Hindlimb muscle (tissue), 1 donor: ENCODE results near the gene SLC22A23. TPM values are rescaled to one million over a fixed set of nuclear protein-coding genes. Genes with fewer than 3 reads are reported as not detected.
"Not testable (repeated sequence)": the region's sequence is repeated elsewhere in the genome, so short reads cannot be mapped to it uniquely, and the experiment has no call there.

Source experiments
- DNase-seq: peaks from one replicate; pipeline ENCODE4 v3.0.0-alpha.2; 2013
- polyA plus RNA-seq: library from polyadenylated mRNA; unstranded; fragments of 120-200 nt; gene quantifications from one replicate; pipeline ENCODE4 v1.2.1, GENCODE V29; 2013; ENCODE audit not compliant: insufficient read length

SLC22A23 gene
- polyA plus RNA-seq, 1 donor: 3.5 TPM

- no peak for DNase-seq
Observed at GRCh38 chr6:3384241-3385143, 72.4 kb downstream of the SLC22A23 start.

GRCh38 chr6:3383525-3383924, 73.3 kb downstream of the SLC22A23 start:
- no peak for DNase-seq

- no peak for DNase-seq
Observed at GRCh38 chr6:3382326-3383279, 74.2 kb downstream of the SLC22A23 start.

GRCh38 chr6:3381233-3381921, 75.5 kb downstream of the SLC22A23 start:
- DNase-seq: peak; percentile 78

GRCh38 chr6:3380344-3381232, 76.3 kb downstream of the SLC22A23 start:
- no peak for DNase-seq

GRCh38 chr6:3379482-3380060, 77.3 kb downstream of the SLC22A23 start:
- no peak for DNase-seq

GRCh38 chr6:3378808-3379207, 78.0 kb downstream of the SLC22A23 start:
- DNase-seq: not testable (repeated sequence)

- DNase-seq: not testable (repeated sequence)
Observed at GRCh38 chr6:3378398-3378782, 78.5 kb downstream of the SLC22A23 start.

GRCh38 chr6:3377536-3378397, 79.1 kb downstream of the SLC22A23 start:
- no peak for DNase-seq

- no peak for DNase-seq
Observed at GRCh38 chr6:3376893-3377535, 79.8 kb downstream of the SLC22A23 start.

- DNase-seq: no peak
Observed at GRCh38 chr6:3376064-3376463, 80.8 kb downstream of the SLC22A23 start.

GRCh38 chr6:3373597-3374203, 83.2 kb downstream of the SLC22A23 start:
- no peak for DNase-seq

- DNase-seq: no peak
Observed at GRCh38 chr6:3372912-3373554, 83.8 kb downstream of the SLC22A23 start.

- DNase-seq: no peak
Observed at GRCh38 chr6:3372184-3372846, 84.5 kb downstream of the SLC22A23 start.

- DNase-seq: no peak
Observed at GRCh38 chr6:3371222-3371949, 85.5 kb downstream of the SLC22A23 start.

GRCh38 chr6:3370361-3371221, 86.3 kb downstream of the SLC22A23 start:
- DNase-seq: no peak
